Activated CD4-positive, CD25-positive, alpha-beta regulatory T cell treated with anti-CD3 and anti-CD28 coated beads, Interleukin-2, amount 50 U/mL, for 16 hours (primary cell): Measurements from ENCODE around the gene SPA17.

ENCODE experiments used
- DNase-seq: peaks from one replicate; pipeline ENCODE4 v3.0.0-alpha.2; 2020; ENCODE audit warnings: low read depth, low spot score

SPA17 gene

DNA sequence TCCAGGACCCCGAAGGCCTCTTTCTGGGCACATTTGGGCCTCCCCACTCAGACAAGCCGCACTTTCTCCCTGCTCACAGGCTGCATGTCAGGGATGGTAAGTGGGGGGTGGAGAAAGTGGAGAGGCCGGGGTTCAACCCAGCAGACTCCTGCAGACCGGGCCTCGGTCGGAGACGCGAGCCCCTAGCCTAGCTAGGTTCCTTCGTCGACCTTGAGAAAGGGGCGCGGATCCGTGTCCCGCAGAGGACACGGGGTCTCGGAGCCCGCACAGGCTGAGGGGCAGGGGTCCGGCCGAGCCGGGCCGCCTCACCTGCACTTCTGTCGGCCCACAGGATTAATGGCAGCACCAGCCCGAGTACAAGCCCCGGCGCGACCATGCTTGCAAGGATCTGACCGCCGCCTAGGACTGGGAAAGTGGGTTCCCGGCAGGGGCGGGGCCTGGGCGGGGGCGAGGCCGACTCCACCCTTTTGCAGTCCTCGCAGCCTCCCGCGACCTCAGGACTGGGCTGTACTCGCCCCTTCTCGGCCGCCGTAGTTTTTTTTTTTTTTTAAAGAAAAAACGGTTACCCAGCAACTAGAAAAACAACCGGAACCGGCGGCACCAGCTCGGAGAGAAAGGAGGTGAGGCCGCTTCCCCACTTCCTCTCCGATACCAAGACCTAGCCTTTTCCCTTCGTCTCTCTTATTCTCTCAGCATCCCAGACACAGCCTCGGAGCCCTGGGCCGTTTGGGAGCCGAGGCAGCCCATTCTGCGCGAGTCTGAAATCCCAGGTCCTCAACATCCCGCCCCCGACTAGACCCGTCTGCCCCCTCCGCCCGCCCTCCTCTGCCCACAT lies at the start of gene SPA17, which contains the start of gene SIAE:
Gene SPA17, plus strand, starts transcription at position 572 of the 835 bp plus-strand sequence. CDS start 1,361 bp downstream, outside the sequence.
Gene SIAE, minus strand, starts transcription at position 407 of the 835 bp plus-strand sequence. Its CDS starts 31 bp downstream, at position 376.
- peak; percentile 62 for DNase-seq

DNA sequence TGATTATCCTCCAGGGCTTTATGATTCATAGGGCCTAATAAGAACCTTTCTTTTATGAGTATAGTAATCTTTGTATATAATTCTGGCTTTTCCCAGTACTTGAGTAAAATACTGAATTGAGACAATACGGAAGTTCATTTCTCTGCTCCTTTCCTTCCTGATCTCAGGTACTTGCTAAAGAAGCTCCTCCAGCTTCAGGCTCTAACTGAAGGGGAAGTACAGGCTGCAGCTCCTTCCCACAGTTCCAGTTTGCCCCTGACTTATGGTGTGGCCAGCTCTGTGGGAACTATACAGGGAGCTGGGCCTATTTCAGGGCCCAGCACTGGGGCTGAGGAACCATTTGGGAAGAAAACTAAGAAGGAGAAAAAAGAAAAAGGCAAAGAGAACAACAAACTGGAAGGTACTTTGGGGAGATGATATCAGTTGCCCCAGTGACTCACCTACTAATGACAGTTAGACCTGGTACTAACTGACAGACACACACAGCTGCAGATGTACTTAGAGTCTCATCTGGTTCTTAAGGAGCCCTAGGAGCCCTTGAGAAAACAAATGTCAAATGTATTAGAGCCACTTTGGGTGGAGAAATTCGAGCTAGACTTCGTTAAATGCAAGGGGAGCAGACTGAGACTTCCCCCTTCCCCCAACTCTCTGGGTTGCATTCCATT lies 48.1 kb upstream of the SPA17 start:
- DNase-seq: no peak

DNA sequence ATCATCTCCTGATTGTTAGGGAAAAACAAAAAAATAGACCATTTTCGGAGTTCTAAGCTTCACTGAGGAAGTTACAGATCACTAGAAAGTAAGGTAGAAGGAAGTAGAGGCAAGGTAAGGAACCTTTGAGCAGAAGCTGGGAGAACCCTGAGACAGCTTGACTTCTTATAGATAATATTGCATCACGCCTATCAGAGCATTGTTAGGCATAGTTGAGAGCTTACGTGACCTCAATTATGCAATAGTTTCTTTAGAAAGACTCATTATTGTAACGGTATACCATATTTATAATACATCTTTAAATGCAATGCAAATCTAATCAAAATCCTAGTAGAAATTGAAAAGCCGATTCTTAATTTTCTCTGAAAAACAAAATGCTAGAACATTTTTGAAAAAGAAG lies 46.2 kb upstream of the SPA17 start:
- DNase-seq: no peak

DNA sequence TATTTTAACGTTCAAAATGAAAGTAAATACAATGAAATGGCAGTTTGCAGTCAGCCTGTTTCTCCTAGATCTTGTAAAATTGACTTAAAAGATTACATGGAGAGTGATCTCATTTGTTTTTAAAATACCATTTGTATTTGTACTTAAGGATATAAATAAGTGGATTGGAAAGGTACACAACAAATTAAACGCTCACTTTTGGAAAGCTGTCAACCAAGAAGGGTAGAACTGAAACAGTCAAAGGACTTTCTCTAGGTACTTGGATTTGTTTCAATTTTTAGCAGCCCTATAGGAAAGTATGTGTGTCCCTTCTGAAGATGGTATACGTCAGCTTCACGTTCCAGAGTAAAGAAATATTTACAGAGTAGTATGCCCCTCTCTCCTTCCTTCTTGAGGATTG lies 43.7 kb upstream of the SPA17 start:
- DNase-seq: no peak

DNA sequence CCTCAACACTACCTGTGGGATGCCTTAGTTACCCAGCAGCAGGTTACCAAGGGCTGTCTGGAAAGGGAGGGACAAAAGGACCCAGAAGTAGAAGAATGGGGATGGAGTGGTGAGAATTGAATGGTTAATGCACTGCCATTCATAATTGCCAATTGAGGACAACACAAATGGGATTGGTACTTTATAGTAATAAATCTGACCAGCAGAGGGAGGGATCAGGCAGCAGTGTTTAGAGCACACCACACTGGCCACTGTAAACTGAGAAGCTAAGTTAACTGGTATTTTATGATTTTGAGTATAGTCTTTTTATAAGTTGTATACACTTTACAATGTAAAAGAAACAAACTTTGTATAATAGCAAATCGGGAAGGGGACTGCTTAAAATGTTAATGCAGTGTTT lies 40.3 kb upstream of the SPA17 start:
- DNase-seq: no peak

DNA sequence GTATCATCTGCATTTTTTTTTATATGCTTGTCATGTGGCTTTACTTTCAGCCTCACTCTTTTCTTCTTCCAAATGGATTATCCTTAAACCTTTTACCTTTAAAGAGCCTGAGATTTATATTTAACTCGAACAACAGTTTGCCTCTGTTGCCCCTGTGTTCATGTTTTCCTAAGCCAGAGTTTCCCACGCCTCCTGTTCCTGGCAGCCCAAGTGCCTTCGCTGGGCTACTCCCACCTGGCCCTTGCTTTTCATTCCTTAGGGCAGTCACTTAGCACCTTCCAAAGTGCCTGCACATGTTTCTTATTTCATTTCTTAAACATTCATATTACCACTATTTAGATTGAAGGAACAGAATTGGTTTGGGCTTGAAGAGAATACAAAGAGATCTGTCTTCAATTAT lies 37.8 kb upstream of the SPA17 start:
- DNase-seq: no peak

DNA sequence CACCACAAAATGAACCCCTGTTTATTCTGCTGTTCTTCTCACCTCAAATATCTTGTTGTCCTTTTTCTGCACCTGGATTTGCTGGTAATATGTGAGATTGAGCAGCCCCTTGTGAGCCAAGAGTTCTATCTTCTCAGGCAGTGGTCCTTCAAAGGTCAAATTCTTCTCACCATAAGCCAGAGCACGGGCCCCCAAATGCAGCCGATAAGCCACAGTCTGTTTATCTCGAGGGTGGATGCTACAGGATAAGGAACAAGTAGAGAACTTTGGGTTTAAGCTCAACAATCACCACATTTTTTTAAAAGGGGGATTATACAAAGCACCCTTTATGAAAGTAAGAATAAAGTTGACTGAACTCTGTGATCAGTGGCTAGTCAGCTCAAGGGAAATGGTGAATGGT lies 35.2 kb upstream of the SPA17 start:
- no peak for DNase-seq

DNA sequence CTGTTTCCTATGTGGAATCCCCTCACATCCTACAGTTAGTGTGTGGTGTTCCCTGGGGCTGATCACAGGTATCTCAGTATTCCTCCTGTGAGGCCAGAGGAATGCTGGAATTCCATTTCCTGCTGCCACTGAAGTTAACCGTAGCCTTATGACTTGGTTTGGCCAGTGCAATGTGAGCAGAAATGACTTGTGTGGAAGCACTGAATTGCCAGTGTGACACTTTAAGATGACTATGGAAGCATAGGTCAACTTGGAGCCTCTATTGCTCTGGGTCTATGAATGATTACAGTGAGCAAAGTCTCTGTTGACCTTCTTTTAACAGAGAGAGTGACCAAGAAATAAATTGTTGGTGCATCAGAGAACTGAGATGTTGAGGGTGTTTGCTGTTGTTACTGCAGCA lies 34.5 kb upstream of the SPA17 start:
- DNase-seq: no peak

DNA sequence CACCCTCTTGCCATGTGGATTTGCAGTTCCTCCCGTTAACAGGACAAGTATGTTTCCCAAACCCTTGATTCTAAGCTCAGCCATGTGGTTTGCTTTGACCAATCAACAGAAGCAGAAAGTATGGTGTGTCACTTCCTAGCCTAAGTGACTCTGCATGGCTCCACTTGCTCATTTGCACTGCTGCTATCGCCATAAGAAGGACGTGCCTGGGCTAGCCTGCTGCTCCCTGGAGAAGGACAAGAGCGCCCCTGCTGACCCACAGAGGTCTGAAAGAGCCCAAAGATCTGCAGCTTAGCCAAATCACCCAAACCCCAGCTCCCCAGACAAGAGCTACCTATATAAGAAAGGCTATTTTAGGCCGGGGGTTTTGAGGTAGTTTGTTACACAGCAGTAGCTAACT lies 33.0 kb upstream of the SPA17 start:
- no peak for DNase-seq

DNA sequence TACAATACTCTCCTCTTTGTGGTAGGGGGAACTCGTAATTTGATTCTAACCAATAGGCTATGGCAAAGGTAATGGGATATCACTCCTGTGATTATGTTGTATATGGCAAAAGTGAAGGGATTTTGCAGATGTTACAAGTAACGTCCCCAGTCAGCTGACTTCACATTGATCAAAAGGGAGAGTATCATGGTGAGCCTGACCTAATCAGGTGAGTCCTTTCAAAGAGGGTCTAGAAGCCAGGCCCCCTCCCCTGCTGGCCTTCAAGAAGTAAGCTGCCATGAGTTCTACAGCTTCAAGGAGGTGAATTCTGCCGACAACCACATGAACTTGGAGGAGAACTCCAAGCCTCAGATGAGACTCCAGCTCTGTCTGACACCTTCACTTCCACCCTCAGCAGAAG lies 31.1 kb upstream of the SPA17 start:
- DNase-seq: no peak

DNA sequence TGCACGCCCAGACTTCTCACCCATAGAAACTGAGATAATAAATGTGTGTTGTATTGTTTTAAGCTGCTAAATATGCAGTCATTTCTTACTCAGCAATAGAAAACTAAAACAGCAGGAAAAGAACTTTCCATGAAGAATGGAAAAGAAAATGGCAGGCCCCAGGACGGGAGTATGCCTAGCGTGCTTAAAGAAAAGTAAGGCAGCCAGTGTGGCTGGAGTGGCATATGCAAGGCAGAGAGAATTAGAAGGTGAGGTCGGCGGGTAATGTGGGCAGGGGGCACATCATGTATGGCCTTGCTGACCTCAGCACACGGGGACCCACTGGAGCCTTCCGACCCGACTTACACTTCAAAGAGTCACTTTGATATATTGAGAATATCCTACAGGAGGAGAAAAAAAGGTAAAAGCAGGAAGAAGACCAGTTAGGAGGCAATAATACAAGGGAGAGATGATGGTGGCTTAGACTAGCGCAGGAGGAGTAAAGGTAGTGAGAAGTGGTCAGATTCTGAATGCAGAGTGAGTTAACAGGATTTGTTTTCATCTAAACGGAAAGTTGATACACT lies 30.6 kb upstream of the SPA17 start:
- no peak for DNase-seq

DNA sequence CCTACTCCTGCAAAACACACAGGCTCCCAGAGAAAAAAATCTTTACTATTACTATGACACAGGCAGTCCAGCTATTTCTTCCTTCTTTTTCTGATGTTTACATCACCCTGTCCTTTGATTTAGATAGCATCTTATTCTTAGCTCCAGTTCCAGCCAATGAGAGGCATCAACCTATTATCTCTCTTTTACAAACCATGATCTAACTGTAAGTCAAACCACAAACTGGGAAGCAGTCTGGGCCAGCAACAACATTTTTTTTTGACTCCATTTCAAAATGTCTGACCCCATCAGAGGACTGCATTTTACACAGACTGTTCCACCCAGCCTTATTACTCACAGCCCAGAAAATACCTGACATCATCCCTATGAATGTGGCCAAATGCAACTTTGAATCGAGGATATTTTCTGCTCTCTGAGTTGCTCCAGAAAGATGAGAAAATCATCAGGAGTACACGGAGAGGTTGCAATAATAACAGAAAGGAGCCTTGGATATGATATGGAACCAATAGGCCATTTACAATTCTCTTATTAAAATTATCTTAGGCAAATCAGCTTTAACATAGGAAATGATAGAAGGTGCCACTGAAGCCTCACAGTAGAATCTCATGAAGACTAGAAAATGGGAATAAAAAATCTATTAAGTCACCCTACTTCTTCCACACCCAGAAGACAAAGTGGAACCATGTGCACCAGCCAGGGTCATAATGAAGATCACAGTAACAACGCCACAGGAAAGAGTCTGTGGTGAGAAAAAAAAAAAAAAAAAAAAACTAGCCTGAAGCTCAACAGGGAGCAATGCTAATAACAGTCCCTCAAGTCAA lies 29.9 kb upstream of the SPA17 start:
- DNase-seq: no peak

DNA sequence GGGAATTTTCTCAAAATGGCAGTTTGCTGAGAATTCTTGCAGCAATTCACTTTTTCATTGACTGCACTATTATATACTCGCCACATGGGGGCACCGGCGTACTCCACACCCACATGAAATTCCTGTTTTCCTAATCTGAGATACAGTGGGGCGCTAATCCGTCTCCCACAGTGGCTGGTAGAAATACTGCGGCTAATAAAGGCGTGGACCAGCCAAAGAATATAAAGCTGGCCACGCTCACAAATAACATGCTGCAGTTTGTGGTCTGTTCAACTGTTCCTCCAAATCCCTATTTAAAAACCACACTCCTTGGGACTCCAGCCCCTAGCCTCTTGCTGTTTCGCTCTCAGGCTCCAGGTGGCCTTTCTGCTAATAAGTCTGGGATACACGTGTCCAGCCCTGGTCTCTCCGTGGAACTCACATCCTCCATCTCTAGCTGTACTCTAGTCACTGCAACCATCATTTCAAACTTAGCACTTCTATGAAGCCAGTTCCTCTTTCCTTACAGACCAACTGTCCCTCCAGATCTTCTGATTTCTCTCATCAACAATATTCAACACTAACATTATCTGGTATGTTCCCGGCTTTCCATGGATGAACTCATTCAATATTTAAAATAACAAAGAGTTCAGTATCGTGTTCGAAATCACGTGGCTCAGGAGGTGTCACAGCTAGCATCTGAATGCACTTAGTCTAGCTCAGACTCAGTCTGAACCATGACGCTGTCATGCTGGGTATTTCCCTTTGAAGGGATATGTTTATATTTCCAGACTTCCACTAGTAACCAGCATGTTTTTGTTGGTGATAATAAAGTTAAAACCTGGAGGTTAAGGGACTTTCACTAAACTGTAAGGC lies 29.1 kb upstream of the SPA17 start:
- DNase-seq: no peak

DNA sequence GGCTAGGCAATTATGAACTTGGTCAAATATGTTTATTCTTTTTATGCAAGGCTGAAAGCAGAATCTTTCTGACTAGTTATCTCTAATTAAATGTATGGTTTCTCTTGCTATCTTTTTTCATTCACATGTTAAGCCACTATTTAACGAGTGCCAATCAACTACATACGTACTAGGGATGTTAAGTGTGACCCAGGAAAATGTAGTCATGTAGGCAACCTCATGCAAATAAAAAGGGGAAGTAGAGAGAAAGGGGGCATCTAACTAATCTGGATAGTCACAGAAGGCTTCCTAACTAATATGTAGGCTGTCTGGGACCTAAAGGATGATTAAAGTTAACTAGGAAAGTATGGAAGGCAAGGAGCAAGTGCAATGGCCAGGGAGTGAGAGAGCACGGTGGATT lies 27.6 kb upstream of the SPA17 start:
- no peak for DNase-seq

DNA sequence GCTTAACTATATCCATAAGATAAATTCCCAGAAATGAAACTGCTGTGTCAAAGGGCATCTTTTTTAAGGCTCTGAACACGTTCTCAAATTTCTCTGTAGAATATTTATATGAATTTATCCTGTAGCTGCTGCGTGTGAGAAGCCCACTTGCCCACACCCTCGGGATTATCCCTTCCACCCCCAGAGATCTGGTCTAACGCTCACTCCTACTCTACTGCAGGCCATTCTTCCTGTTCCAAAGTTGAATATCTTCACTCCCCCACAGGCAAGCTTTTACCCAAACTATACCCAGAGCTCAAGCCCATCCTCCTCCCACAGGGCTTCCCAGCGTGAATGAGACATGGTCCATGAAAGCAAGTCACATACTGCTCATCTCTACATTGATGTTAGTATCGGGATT lies 25.1 kb upstream of the SPA17 start:
- no peak for DNase-seq

DNA sequence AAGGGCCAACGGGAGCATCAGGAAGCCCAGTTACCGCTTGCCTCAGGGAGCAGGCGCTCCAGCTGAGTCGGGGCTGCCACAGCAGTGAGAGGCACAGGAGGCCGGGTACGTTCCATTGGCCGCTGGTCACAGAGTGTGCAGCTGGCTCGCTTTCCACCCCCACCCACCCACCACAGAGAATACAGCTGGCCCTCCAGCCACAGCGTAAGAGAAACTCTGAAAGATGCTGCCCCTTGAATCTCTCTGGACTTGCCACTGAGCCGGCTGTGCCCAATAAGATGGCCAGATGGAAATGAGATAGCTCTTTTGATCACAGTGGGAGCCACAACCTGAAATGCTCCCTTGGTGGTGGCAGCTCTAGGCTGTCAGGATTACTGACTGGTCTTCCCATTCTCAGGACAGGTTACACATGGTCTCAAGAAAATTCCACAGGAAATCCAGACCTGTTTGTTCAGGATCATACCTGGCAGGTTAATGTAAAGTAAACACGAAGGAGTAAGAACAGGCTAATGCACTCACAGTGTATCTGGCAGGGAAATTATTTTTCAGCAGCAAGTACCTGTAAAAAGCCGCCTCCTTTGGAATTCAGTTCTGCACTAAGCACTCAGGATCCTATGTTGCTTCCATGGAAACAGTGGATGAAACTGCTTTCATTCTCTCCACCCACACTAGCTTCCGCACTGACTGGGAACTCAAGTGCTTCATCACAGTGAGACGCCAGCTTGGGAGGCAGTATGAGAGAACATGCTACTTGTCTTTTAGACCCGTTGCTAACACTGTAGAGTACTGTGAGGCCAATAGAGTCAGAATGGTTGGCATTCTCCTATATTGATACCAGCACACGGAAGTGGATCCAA lies 16.7 kb upstream of the SPA17 start:
- DNase-seq: no peak

DNA sequence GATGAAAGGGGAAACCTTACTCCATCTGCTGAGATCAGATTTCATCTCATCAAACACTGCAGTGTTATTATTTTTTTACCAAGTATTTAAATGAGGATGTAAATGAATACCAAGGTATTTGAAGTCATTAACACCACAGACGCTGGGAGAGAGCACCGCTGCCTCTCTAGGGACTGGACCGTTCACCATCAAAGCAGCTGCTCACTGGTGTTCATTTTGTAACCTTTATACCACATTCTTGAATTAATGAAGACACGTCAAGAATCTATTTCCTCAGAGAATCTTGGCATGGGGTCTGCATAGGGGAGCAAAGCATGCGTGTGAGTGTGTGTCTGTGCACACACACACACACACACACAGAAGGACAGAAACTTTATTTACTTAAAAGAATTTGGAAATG lies 15.8 kb upstream of the SPA17 start:
- no peak for DNase-seq

DNA sequence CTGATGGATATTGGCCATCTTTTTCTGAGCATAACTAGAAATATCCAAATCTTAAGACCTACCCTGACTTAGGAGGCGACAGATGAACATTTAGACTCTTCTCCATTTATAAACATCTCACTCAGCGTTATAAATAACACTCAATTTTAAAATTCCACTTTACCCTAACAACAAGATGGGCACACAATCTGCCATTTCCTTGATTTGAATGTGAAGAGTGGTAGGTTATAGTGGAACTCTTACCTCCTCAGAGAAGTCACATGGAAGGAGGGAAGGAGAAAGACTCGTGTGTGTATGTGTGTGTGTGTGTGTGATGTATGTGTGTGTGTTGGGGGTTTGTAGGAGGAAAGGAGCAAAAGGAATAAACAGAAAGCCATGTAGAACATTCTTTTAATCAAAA lies 15.2 kb upstream of the SPA17 start:
- no peak for DNase-seq

DNA sequence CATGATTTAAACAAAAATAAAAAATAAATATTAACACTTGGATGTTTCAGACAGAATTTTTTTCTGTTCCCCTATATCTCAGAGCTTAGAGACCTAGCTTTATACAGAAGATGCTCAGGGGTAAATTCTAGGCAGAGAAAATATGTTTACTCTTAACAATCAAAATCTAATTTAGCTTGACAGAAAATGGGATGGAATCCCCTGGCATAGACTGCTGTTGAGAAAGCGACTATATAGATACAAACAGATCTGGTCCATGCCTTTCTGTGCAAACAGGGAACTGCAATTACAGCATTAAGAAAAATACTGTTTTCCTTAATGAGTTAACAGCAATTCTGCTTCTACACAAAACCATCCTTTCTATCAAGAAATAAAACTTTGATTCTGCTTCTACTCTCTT lies 14.7 kb upstream of the SPA17 start:
- no peak for DNase-seq

DNA sequence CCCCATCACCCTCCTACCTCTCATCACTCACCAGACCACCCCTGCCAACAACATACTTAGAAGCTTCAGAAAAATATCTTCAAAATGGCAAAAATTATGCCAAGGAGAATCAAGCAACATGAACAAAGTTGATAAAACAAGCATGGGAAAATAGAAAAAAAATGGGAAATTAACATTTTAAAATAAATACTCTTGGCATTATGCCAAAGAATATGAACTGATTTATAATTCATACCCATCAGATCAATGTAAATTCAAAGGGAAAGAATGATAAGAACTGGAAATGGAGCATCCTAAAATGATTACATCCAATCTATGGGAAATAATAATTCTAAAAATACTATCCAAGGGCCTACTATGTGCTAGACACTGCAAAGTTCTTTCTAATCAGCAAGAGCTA lies 12.2 kb upstream of the SPA17 start:
- no peak for DNase-seq
